Dedifferentiated amniotic fluid mesenchymal stem cell (primary cell): ENCODE results near the gene HSD17B8.
A peak's percentile ranks its signal among the peaks of the same experiment; 100 is the strongest.

Experiments
- DNase-seq: peaks from one replicate; pipeline ENCODE4 v3.0.0-alpha.2; 2016; ENCODE audit errors: extremely low spot score

HSD17B8 gene

DNA sequence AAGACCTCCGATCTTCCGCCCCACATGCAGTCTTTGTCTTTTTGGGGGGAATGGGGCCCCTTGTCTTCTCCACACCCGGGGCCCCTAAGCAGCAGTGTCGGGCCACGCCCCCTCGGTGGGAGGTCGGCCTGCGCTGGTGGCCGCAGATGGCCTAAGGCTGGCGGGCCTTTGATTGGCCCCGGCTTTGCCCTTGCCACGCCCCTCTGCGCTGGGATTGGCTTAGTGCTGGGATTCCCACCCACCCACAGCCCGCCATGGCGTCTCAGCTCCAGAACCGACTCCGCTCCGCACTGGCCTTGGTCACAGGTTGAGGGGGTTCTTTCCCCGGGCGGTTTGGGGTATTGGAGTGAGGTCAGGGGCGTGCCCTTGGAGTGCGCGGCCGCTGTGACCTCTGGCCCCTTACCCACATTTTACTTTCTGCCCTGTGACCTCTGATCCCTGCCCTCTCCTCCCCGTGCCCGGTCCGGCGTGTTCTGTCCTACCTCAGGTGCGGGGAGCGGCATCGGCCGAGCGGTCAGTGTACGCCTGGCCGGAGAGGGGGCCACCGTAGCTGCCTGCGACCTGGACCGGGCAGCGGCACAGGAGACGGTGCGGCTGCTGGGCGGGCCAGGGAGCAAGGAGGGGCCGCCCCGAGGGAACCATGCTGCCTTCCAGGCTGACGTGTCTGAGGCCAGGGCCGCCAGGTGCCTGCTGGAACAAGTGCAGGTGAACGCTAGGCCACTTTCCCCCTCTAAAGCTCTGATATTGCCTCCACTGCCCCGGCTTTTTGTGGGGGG, at the start of gene HSD17B8:
TSS of gene HSD17B8 (plus strand) at position 241 of the 776 bp plus-strand sequence. CDS start at position 255, 14 bp downstream.
- peak; percentile 82 for DNase-seq

DNA sequence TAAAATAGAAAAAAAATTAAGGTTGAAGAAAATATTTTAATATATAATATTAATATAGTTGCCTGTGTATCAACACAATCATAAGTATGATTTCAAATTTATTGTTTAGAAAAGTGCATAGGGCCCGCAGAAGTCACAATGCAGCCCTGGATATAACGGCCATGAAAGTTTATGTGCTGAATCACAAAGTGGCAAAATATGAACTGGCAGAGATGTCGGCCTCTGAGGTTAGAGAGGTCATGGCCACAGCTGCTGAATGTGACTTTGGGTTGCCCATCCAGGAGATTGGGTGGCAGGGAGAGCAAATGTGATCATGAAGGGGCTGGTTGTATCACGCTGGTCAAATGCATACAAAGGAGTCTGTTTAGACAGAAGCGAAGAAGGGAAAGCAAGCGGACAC, 47.9 kb upstream of the HSD17B8 start:
- no peak for DNase-seq

GRCh38 chr6:33156964-33157363, 47.5 kb upstream of the HSD17B8 start:
- no peak for DNase-seq

DNA sequence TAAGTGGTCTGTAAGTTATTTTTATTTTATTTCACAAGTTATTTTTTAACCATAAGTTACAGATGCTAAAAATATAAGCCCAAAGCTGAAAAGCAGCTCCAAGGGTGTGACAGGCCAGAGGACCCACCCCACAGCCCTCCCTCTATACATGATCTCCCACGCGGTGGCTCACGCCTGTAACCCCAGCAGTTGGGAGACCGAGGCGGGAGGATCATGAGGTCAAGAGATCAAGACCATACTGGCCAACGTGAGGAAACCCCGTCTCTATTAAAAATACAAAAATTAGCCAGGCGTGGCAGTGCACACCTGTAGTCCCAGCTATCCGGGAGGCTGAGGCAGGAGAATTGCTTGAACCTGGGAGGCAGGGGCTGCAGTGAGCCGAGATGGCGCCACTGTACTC, 44.4 kb upstream of the HSD17B8 start:
- DNase-seq: no peak

DNA sequence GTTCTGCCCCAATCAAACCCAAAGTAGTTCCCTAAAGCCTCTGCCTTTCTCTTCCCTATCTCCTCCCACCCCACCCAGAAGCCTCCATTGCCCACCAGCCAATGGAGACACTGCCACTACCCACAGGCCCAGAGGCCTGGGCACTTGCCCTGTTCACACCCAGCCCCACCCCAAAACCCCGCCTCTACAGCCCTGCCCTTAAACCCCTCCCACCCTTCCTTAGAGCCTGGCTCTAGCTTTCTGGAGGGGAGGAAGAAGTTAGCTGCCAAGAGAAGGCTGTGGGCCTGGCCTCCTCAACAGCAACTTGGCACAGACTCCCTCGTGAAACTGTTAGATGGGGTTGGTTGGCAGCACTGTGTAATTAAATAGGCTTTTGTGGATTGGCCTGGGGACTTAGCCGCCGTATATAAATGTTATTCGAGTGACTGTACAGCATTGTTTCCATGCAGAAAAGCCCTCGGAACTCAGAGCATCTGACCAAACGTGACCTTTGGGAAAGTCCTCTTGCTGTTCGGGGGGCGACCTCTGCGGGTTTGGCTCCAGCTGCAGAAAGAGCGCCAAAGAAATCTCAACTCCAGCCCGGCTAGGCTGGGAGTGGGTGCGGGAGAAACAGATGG, 43.6 kb upstream of the HSD17B8 start:
- DNase-seq: peak; percentile 75

DNA sequence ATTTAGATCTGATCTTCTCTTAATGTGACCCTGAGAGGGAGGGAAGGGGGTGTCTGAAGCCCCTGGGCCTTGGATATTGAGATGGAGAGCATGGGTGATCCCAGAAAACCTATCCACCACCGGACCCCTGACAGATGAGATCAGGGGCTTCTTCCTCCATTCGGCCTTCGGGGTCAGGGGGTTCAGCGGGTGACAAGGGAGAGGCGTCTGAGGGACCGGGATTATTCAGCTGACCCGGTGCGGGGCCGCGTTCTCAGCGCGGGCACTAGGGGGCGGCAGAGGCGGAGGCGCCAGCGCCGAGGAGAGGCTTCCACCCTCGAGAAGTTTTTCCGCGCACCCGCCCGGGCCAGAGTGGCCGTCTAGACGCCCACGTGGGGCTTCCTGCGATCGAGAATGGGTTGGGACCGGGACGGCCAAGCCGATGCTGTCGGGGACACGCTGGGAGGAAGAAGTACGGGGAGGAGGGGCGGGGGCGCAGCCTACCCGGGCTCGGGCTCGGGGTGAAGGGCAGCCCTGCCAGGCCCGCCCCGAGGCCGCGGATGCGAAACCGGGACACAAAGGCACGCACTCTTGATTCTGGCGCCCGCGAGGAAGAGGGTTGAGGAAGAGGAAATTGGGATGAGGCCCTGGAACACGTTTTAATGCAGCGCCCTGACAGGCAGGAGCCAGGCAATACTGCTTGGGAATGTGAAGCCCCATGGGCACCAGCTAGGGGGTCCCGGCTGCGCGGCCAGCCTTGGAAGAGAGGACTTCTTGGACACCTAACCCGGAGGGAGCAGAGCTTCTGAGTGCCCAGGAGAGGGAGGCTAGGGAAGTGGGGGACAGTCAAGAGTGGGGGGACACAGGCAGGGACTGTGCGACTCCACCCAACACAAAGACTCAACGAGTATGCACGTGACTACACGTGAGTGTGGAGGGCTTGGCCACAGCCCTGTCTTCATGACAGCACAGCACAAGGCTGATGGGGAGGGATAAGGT, 42.8 kb upstream of the HSD17B8 start:
- peak; percentile 65 for DNase-seq

DNA sequence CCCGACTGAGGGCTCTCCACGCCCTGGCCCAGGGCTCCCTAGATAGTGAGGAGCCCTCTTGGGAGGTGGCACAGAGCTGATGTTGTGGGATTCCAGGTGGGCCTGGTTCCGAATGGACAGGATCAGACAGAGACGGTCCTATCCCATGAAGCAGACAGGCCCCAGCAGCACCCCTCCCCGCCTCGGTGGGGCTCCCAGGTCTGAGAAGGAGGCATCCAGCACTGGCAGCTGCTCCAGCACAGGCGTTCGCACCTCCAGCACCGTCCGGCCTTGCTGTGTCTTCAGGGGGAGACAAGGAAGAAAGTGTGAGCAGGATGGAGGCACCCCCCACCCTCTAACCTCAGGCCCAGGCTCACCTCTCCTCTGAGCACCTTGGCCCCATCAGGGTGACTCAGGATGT, 40.9 kb upstream of the HSD17B8 start:
- no peak for DNase-seq

- DNase-seq: no peak
Measured at GRCh38 chr6:33164176-33164575, 40.3 kb upstream of the HSD17B8 start.

DNA sequence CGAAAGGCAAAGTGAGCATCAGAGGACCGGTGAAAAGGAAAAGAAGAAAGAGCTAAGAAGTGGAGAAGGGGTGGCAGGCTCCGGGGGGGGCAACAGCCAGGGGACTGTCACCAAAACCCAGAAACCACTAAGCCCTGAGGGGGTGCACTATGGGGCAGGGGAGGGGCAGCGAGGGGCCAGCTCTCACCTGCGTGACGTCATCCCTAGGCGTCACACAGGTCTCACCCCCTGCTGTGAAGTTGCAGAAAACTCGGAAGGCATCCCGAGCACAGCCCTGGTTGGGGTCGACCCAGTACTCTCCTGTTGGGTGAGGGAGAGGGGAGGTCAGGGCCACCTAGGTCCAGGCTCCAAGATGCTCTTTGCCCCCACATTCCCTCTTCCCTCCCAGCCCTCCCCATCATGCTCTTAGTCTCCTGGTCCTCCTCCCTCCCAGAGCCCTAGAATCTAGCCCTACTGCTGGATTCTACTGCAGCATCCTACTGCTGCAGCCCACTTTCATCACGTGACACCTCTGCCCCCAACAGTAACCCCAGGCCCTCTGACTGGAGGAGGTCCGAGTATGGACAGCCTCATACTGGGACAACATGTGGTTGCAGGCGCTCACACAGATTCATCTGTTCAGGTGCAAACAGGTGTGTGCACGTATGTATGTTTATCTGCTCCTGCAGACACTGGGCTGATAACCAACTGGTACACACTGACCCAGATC, 39.6 kb upstream of the HSD17B8 start:
- DNase-seq: no peak

DNA sequence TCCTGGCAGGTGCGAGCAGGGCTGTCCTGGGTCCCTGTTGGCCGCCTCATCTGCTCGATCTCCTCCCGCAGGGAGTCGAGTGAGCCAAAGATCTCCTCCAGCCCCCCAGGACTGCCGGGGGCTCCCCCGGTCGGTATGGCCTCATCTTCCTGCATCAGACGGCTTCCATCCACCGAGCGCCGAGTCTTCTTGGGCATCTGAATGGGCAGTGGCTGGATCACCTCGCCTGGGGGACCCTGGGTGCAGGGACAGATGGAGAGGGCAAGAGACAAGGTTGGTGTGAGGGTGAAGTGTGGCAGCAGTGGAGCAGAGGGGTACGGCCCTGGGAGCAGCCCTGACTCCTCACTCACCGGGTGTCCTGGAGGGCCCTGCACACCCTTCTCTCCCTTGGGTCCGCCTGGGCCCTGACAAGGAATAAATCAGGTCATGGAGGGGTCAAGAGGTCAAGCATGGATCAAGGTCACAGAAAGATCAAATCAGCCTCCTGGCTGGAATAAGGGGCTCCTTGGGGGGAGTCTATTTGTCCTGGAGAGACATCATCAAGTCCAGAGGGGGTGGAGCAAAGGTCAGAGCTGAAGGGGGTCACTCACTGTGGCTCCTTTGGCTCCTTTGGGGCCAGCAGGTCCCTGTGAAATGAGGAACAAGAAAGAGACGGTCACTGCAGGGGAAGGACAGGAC, 38.7 kb upstream of the HSD17B8 start:
- DNase-seq: no peak

GRCh38 chr6:33166363-33166762, 38.1 kb upstream of the HSD17B8 start:
- DNase-seq: no peak

GRCh38 chr6:33166811-33167210, 37.6 kb upstream of the HSD17B8 start:
- no peak for DNase-seq

GRCh38 chr6:33167374-33168283, 36.8 kb upstream of the HSD17B8 start:
- DNase-seq: no peak

- DNase-seq: no peak
Measured at GRCh38 chr6:33168284-33168601, 36.2 kb upstream of the HSD17B8 start.

GRCh38 chr6:33168639-33169038, 35.8 kb upstream of the HSD17B8 start:
- DNase-seq: no peak

- no peak for DNase-seq
Measured at GRCh38 chr6:33169291-33170175, 34.9 kb upstream of the HSD17B8 start.

GRCh38 chr6:33170176-33171015, 34.1 kb upstream of the HSD17B8 start:
- DNase-seq: no peak
